Measurements from ENCODE around the gene SLC49A4. TPM values are rescaled to one million over a fixed set of nuclear protein-coding genes. Genes with fewer than 3 reads are reported as not detected.

SLC49A4 gene
- total RNA-seq, 1 experiment from 2014 or later = 11.3 TPM

- Histone ChIP-seq H3K27ac (ENCODE audit: low read depth, low read length) (no peak overlapping the region), H3K27me3 (ENCODE audit: insufficient read depth, low read length) (no peaks in the 10 kb centered on the region), H3K4me2 (ENCODE audit: low read length) (no peak overlapping the region), H4K20me1 (ENCODE audit: insufficient read depth) (no peaks in the 10 kb centered on the region), H3K9ac (ENCODE audit: low read length) (no peak overlapping the region), H3K4me3 (replicated peaks in 1 of 2; ENCODE audit: low read depth in 1 of 2, low read length in 2 of 2) (no peak overlapping the region), H2AFZ (ENCODE audit: low read depth, low read length, poor library complexity, severe bottlenecking) (no peak overlapping the region), H3K9me3 (ENCODE audit: control insufficient read depth in 1 of 2, insufficient read depth in 1 of 2, low read depth in 1 of 2, low read length in 2 of 2) (no peaks in the 10 kb centered on the region), H3K36me3 (ENCODE audit: control insufficient read depth in 1 of 2, insufficient read depth in 2 of 2, low read length in 2 of 2) (no peaks in the 10 kb centered on the region), H3K9me2 (ENCODE audit: insufficient read depth) (no peaks in the 10 kb centered on the region), H3K79me2 (ENCODE audit: insufficient read depth, low read length) (no peaks in the 10 kb centered on the region), H3K4me1 (ENCODE audit: control insufficient read depth in 1 of 2, insufficient read depth in 2 of 2, low read length in 2 of 2) (no peaks in the 10 kb centered on the region)
- RAD21 ChIA-PET (ENCODE audit: low non-redundant PET in 1 of 2, low total read pairs in 2 of 2, uncharacterized antibody in 2 of 2, unreplicated experiment in 2 of 2) = no interaction called here
- no peak for TF ChIP-seq SIN3A (IDR thresholded peaks at IDR 0.05; ENCODE audit: low read depth)
- TF ChIP-seq YY1 (IDR thresholded peaks at IDR 0.05; ENCODE audit: extremely low read depth, insufficient replicate concordance, low read depth, low read length) = no peak
- no peak for TF ChIP-seq MAX (IDR thresholded peaks at IDR 0.05)
- no peak for TF ChIP-seq TCF7L2 (IDR thresholded peaks at IDR 0.05; ENCODE audit: borderline replicate concordance, extremely low read depth, insufficient read depth, insufficient read length)
- no peak for TF ChIP-seq SRF (IDR thresholded peaks at IDR 0.05; ENCODE audit: low read depth)
- TF ChIP-seq REST (IDR thresholded peaks at IDR 0.05; ENCODE audit: low read depth) = no peak
- no peak for TF ChIP-seq SP1 (IDR thresholded peaks at IDR 0.05; ENCODE audit: low read depth)
- TF ChIP-seq FOSL1 (IDR thresholded peaks at IDR 0.05; ENCODE audit: low read depth) = no peak
- no peak for TF ChIP-seq EZH2phosphoT487 (IDR thresholded peaks at IDR 0.05; ENCODE audit: borderline replicate concordance)
- no peak for TF ChIP-seq EZH2 (IDR thresholded peaks at IDR 0.05)
- no peak for TF ChIP-seq POLR2AphosphoS5 (IDR thresholded peaks at IDR 0.05; ENCODE audit: low read depth, low read length)
- no peak for TF ChIP-seq JUND (IDR thresholded peaks at IDR 0.05)
- TF ChIP-seq POLR2A (IDR thresholded peaks at IDR 0.05; ENCODE audit: borderline replicate concordance, extremely low read depth, insufficient read depth, insufficient read length) = no peak
- intact Hi-C loops (cut with micrococcal nuclease) = no loop called here
- DNase-seq (ENCODE audit: low read depth, low spot score) (no peak), ATAC-seq (no peak)
- POLR2A ChIA-PET = no interaction called here
- no TSS peak for BruUV-seq (replicated peaks)
- CTCF ChIA-PET = no interaction called here
These were observed 67.5 kb downstream of the SLC49A4 start for GRCh38 chr3:122862381-122862780.
